Activated CD4-positive, alpha-beta T cell treated with anti-CD3 and anti-CD28 coated beads, Interleukin-2, amount 50 U/mL, for 24 hours (primary cell): ENCODE results near the gene C6orf15.
A peak's percentile ranks its signal among the peaks of the same experiment; 100 is the strongest.
"Not testable (repeated sequence)": the region's sequence is repeated elsewhere in the genome, so short reads cannot be mapped to it uniquely, and the experiment has no call there.

Source experiments
- DNase-seq, 2 donors: peaks; one replicate each; pipeline ENCODE4 v3.0.0-alpha.2; 2020; ENCODE audit warnings: low read depth in 1 of 2, low spot score in 1 of 2

The C6orf15 gene

GRCh38 chr6:31070711-31071197 lies 41.6 kb downstream of the C6orf15 start:
- DNase-seq = no peak

GRCh38 chr6:31068669-31069340 lies 43.6 kb downstream of the C6orf15 start:
- peak; percentile 56 to 65 for DNase-seq

- DNase-seq = not testable (repeated sequence)
Observed at GRCh38 chr6:31067891-31068668, 44.3 kb downstream of the C6orf15 start.

- DNase-seq = not testable (repeated sequence)
Observed at GRCh38 chr6:31067028-31067427, 45.3 kb downstream of the C6orf15 start.

GRCh38 chr6:31065556-31065955 lies 46.8 kb downstream of the C6orf15 start:
- no peak for DNase-seq

- DNase-seq = no peak
Observed at GRCh38 chr6:31063906-31064435, 48.4 kb downstream of the C6orf15 start.
